GM12878 (cell line): ENCODE results near the gene MTHFD1. TPM values are rescaled to one million over a fixed set of nuclear protein-coding genes. Genes with fewer than 3 reads are reported as not detected.

Experiments
- ATAC-seq: fragments of 200-7000 bp; cut with Tn5 transposase; 3 replicates; pipeline ENCODE4 v1.9.1; 2020; ENCODE audit warnings: mild to moderate bottlenecking, moderate library complexity
- BruUV-seq: library from RNA; stranded (reverse); fragments of 400-500 nt; replicated peaks from 2 replicates; lab custom pipeline; 2021; lab: Mats Ljungman, UMichigan
- CTCF ChIA-PET: fragments of 300-600 bp; sonication (Branson Sonifier 250); formaldehyde crosslinking; extraction: SDS; loops from one replicate; lab custom pipeline; 2021; ENCODE audit warnings: inconsistent platforms; lab: Yijun Ruan, JAX
- POLR2A ChIA-PET: fragments of 350-600 bp; formaldehyde crosslinking; extraction: SDS; loops from one replicate; lab custom pipeline; 2021; ENCODE audit warnings: inconsistent platforms; lab: Charles Lee
- RAD21 ChIA-PET: fragments of 300-600 bp; sonication (Branson Sonifier 250); formaldehyde crosslinking; loops from one replicate; lab custom pipeline; 2023; ENCODE audit warnings: antibody characterized with exemption; ENCODE audit not compliant: unreplicated experiment; lab: Charles Lee
- SMC1A ChIA-PET: fragments of 300-600 bp; sonication (Branson Sonifier 250); formaldehyde crosslinking; loops from one replicate; lab custom pipeline; 2023; ENCODE audit not compliant: unreplicated experiment, uncharacterized antibody; lab: Charles Lee
- DNase-seq: peaks from one replicate; pipeline ENCODE4 v3.0.0-alpha.2; 2011; ENCODE audit warnings: low read depth, low spot score
- FAIRE-seq: peaks from 3 replicates; lab custom pipeline; 2011; peaks lifted over from hg19 to GRCh38; lab: Jason Lieb, UNC
- H2AFZ ChIP-seq: 2 replicates; pipeline ENCODE4 v1.6.0; 2011; ENCODE audit warnings: low read depth, low read length, control low read depth; ENCODE audit not compliant: control insufficient read depth
- H3K27ac ChIP-seq: 2 replicates; pipeline ENCODE4 v1.5.1; 2011; ENCODE audit warnings: control low read depth; ENCODE audit not compliant: control insufficient read depth, insufficient read depth
- H3K27me3 ChIP-seq, 2 experiments: replicated peaks in 1 of 2; 2 replicates each; pipeline versions ENCODE4 v1.6.0 to v1.6.1; 2011; ENCODE audit warnings: low read length in 1 of 2; ENCODE audit not compliant: control insufficient read depth in 2 of 2, insufficient read depth in 2 of 2
- H3K36me3 ChIP-seq, 2 experiments: 2 replicates each; pipeline ENCODE4 v1.5.1; 2011; ENCODE audit warnings: low read length in 1 of 2; ENCODE audit not compliant: control insufficient read depth in 2 of 2, insufficient read depth in 2 of 2
- H3K4me1 ChIP-seq: 2 replicates; pipeline ENCODE4 v1.6.1; 2011; ENCODE audit warnings: mild to moderate bottlenecking, low read length, moderate library complexity, mixed read lengths; ENCODE audit not compliant: control insufficient read depth, insufficient read depth
- H3K4me2 ChIP-seq: 2 replicates; pipeline ENCODE4 v1.6.0; 2011; ENCODE audit warnings: control low read depth; ENCODE audit not compliant: control insufficient read depth, insufficient read depth
- H3K4me3 ChIP-seq: fragments of 200-600 bp; sonication (generic); 2 replicates; pipeline ENCODE4 v1.5.1; 2016
- H3K79me2 ChIP-seq: 2 replicates; pipeline ENCODE4 v1.6.0; 2011; ENCODE audit warnings: low read length; ENCODE audit not compliant: control insufficient read depth, insufficient read depth
- H3K9ac ChIP-seq: 2 replicates; pipeline ENCODE4 v1.8.0; 2011; ENCODE audit warnings: low read length, control low read depth, mixed read lengths; ENCODE audit not compliant: control insufficient read depth, insufficient read depth
- H3K9me3 ChIP-seq: replicated peaks from 3 replicates; pipeline ENCODE4 v1.5.1; 2011; ENCODE audit warnings: mild to moderate bottlenecking, low read length; ENCODE audit not compliant: control insufficient read depth, insufficient read depth
- H4K20me1 ChIP-seq: 2 replicates; pipeline ENCODE4 v1.6.0; 2011; ENCODE audit not compliant: control insufficient read depth, insufficient read depth
- BCL11A ChIP-seq: IDR thresholded peaks from 2 replicates; pipeline ENCODE4 v1.6.1; 2011; ENCODE audit warnings: low read depth, low read length
- CEBPZ ChIP-seq: fragments of 150-350 bp; IDR thresholded peaks from 2 replicates; pipeline ENCODE4 v1.6.1; 2016; ENCODE audit warnings: low read depth, low read length
- CREM ChIP-seq: IDR thresholded peaks from 2 replicates; pipeline ENCODE4 v1.6.1; 2014; ENCODE audit warnings: antibody characterized with exemption, low read depth
- E2F4 ChIP-seq: IDR thresholded peaks from 2 replicates; pipeline ENCODE4 v1.6.1; 2012; ENCODE audit warnings: low read depth, low read length, improper control_type of control experiment
- ELK1 ChIP-seq: IDR thresholded peaks from 2 replicates; pipeline ENCODE4 v1.6.1; 2012; ENCODE audit warnings: low read depth, low read length, improper control_type of control experiment
- HCFC1 ChIP-seq: fragments of 150-350 bp; IDR thresholded peaks from 2 replicates; pipeline ENCODE4 v1.6.1; 2014; ENCODE audit warnings: low read length
- KDM1A ChIP-seq: fragments of 200-600 bp; sonication (generic); IDR thresholded peaks from 2 replicates; pipeline ENCODE4 v1.6.1; 2016; ENCODE audit warnings: borderline replicate concordance
- KLF5 ChIP-seq: fragments of 450-650 bp; IDR thresholded peaks from 2 replicates; pipeline ENCODE4 v1.6.1; 2014; ENCODE audit warnings: mild to moderate bottlenecking; ENCODE audit not compliant: partially characterized antibody
- MEF2B ChIP-seq: fragments of 450-650 bp; IDR thresholded peaks from 2 replicates; pipeline ENCODE4 v1.6.1; 2018; ENCODE audit warnings: mild to moderate bottlenecking, moderate library complexity; ENCODE audit not compliant: partially characterized antibody, poor library complexity, severe bottlenecking
- NFYA ChIP-seq: IDR thresholded peaks from 2 replicates; pipeline ENCODE4 v1.6.1; 2011; ENCODE audit warnings: low read depth, mild to moderate bottlenecking, low read length, improper control_type of control experiment, borderline replicate concordance
- POU2F2 ChIP-seq: IDR thresholded peaks from 3 replicates; pipeline ENCODE4 v1.6.1; 2011; ENCODE audit warnings: low read depth, mild to moderate bottlenecking, low read length, borderline replicate concordance
- RB1 ChIP-seq: fragments of 450-650 bp; formaldehyde crosslinking; IDR thresholded peaks from 2 replicates; pipeline ENCODE4 v1.6.1; 2017; ENCODE audit warnings: mild to moderate bottlenecking, borderline replicate concordance
- RFX5 ChIP-seq: IDR thresholded peaks from 2 replicates; pipeline ENCODE4 v1.6.1; 2011; ENCODE audit warnings: low read depth, low read length, improper control_type of control experiment
- SIN3A ChIP-seq: IDR thresholded peaks from 2 replicates; pipeline ENCODE4 v1.6.1; 2012; ENCODE audit warnings: low read depth, low read length, improper control_type of control experiment
- SPI1 ChIP-seq: IDR thresholded peaks from 2 replicates; pipeline ENCODE4 v1.6.1; 2011; ENCODE audit warnings: low read depth, mild to moderate bottlenecking, low read length, moderate library complexity, borderline replicate concordance; ENCODE audit not compliant: insufficient read depth
- TCF12 ChIP-seq: IDR thresholded peaks from 2 replicates; pipeline ENCODE4 v1.6.1; 2011; ENCODE audit warnings: low read depth, mild to moderate bottlenecking, low read length
- WGBS: methylation state at CpG from one replicate; pipeline ENCODE4 v1.1.6; 2016; ENCODE audit warnings: low lambda C conversion rate; ENCODE audit not compliant: insufficient replicate concordance, insufficient coverage; ENCODE audit errors: missing lambda C conversion rate; 5-methylcytosine and 5-hydroxymethylcytosine counted together
- in situ Hi-C: fragments of 300-500 bp; cut with MboI; formaldehyde crosslinking; loops from 9 replicates; pipeline ENCODE4 v1.14.3; 2018; ENCODE audit warnings: mixed read lengths
- intact Hi-C: fragments of 100-400 bp; cut with micrococcal nuclease; formaldehyde crosslinking; loops from one replicate; pipeline ENCODE4 v1.14.2; 2022; ENCODE audit not compliant: unreplicated experiment
- polyA plus RNA-seq, 11 experiments: library from polyadenylated mRNA; depleted of rRNA in 4 of 11; unstranded in 6 of 11; stranded (reverse) in 5 of 11; fragments of >200 nt; fragmentation: Nextera tagmentation in 4 of 11; fragmentation: Illumina TruSeq in 1 of 11; extraction: Ambion mirVana in 4 of 11; extraction: Trizol in 1 of 11; gene quantifications; 1 replicate in 1 of 11; 2 replicates in 10 of 11; pipeline versions ENCODE4 v1.2.1 to v1.2.3, GENCODE V29; 2011 to 2016; ENCODE audit warnings: inconsistent platforms in 2 of 11, missing spikeins in 2 of 11, low read depth in 1 of 11
- total RNA-seq, 4 experiments: library from RNA; depleted of rRNA in 3 of 4; stranded (reverse); fragments of >200 nt in 3 of 4; fragmentation: Illumina TruSeq in 1 of 4; extraction: Trizol in 1 of 4; gene quantifications; 2 replicates each; pipeline versions ENCODE4 v1.2.1 to v1.2.3, GENCODE V29; 2013 to 2021

The MTHFD1 gene
- total and polyA plus RNA-seq, 10 of the 15 experiments (the other 5 are each of a cell fraction or from before 2014, with no cell fraction given), result 99.3 to 310 (median 173) TPM

- no peak overlapping the region for H3K9ac ChIP-seq
- peaks cover 12 to 24% of the 10 kb centered on the region in 2 experiments; a peak in 3 of 4 replicates for H3K36me3 ChIP-seq
- no peak overlapping the region for H2AFZ ChIP-seq
- H3K9me3 ChIP-seq, result no peaks in the 10 kb centered on the region
- RAD21 ChIA-PET, result interaction anchor here (1.4 to 1.5 kb wide), 2 partner anchors 8 to 9 kb away, joined by 4 to 5 read pairs; no protein-coding TSS in a partner anchor
- H3K4me1 ChIP-seq, result no peaks in the 10 kb centered on the region
- POLR2A ChIA-PET, result interaction anchor here (0.6 kb wide), 1 partner anchor 67 kb away, joined by 3 read pairs; no protein-coding TSS in a partner anchor
- no peak overlapping the region for H3K27ac ChIP-seq
- intact Hi-C loops, result no loop called here
- no peak overlapping the region for H3K4me3 ChIP-seq
- no peak for DNase-seq
- TF ChIP-seq NFYA (no peak), CEBPZ (no peak), SPI1 (no peak), CREM (no peak), ELK1 (no peak), TCF12 (no peak), SIN3A (no peak), KLF5 (no peak), RB1 (no peak), POU2F2 (no peak), BCL11A (no peak), E2F4 (no peak), KDM1A (no peak), MEF2B (no peak), HCFC1 (no peak), RFX5 (no peak)
- TF ChIP-seq, all 136 proteins: peak for 0
- H3K79me2 ChIP-seq, result no peaks in the 10 kb centered on the region
- in situ Hi-C loops, result no loop called here
- 98% methylated on average over 10 of the region's 10 CpGs for WGBS
- no peaks in the 10 kb centered on the region for H4K20me1 ChIP-seq
- ATAC-seq, result no peak
- BruUV-seq, result no TSS peak
- H3K4me2 ChIP-seq, result no peak overlapping the region
- no peak for FAIRE-seq
- ChIA-PET CTCF (no interaction called here), SMC1A (interaction anchor here (1.3 to 1.4 kb wide), 2 partner anchors 22 to 24 kb away, joined by 4 to 5 read pairs; no protein-coding TSS in a partner anchor)
- H3K27me3 ChIP-seq, result no peaks in the 10 kb centered on the region
Observed at GRCh38 chr14:64454671-64455070, 66.5 kb downstream of the MTHFD1 start.
